ENCODE measurements around the gene GAMT. TPM values are rescaled to one million over a fixed set of nuclear protein-coding genes. Genes with fewer than 3 reads are reported as not detected.

Gene GAMT
- total and polyA plus RNA-seq, 2 donors (not counting 1 experiment from before 2014, with no cell fraction given): 20.0 to 44.1 TPM

DNA sequence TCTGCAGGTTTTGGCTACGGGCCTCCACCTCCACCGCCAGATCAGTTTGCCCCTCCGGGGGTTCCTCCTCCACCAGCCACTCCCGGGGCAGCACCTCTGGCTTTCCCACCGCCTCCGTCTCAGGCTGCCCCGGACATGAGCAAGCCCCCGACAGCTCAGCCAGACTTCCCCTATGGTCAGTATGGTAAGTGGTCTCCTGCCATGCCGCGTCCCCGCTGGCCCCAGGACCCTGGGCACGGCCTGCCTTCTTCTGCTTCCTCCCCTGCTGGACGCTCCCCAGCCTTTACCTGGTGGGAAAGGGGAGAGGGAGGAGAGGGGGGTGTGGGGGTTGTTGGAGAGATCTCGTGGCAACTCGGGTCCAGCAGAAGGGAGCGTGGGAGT lies 31.2 kb upstream of the GAMT start:
- Histone ChIP-seq H4K20me1 (ENCODE audit: control insufficient read depth, extremely low read depth, insufficient read depth, low read length) (no peaks in the 10 kb centered on the region), H3K4me1 (ENCODE audit: control insufficient read depth, extremely low read depth, insufficient read depth, low read length) (no peaks in the 10 kb centered on the region), H3K4me2 (ENCODE audit: extremely low read depth, insufficient read depth, low read length) (no peak overlapping the region), H3K9me3 (ENCODE audit: control insufficient read depth, insufficient read depth, low read depth, low read length) (no peaks in the 10 kb centered on the region), H2AFZ (ENCODE audit: low read length) (no peak overlapping the region), H3K9ac (ENCODE audit: insufficient read depth, low read length) (no peak overlapping the region), H3K4me3 (replicated peaks in 1 of 4; ENCODE audit: control extremely low read depth in 1 of 4, insufficient read depth in 1 of 4, low read depth in 3 of 4, low read length in 4 of 4) (no peak overlapping the region), H3K36me3 (ENCODE audit: control insufficient read depth, insufficient read depth, low read length) (peaks cover 37% of the 10 kb centered on the region), H3K79me2 (ENCODE audit: control insufficient read depth, insufficient read depth, low read length) (peaks cover 1% of the 10 kb centered on the region), H3K27me3 (ENCODE audit: control insufficient read depth, insufficient read depth, low read length) (no peaks in the 10 kb centered on the region), H3K27ac (ENCODE audit: insufficient read depth, low read length) (no peak overlapping the region)
- no peak for TF ChIP-seq EZH2 (IDR thresholded peaks at IDR 0.05; ENCODE audit: low read length, missing control alignments)
- TF ChIP-seq, protein P1, sequence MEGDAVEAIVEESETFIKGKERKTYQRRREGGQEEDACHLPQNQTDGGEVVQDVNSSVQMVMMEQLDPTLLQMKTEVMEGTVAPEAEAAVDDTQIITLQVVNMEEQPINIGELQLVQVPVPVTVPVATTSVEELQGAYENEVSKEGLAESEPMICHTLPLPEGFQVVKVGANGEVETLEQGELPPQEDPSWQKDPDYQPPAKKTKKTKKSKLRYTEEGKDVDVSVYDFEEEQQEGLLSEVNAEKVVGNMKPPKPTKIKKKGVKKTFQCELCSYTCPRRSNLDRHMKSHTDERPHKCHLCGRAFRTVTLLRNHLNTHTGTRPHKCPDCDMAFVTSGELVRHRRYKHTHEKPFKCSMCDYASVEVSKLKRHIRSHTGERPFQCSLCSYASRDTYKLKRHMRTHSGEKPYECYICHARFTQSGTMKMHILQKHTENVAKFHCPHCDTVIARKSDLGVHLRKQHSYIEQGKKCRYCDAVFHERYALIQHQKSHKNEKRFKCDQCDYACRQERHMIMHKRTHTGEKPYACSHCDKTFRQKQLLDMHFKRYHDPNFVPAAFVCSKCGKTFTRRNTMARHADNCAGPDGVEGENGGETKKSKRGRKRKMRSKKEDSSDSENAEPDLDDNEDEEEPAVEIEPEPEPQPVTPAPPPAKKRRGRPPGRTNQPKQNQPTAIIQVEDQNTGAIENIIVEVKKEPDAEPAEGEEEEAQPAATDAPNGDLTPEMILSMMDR (conservative IDR thresholded peaks at IDR 0.05 in 1 of 2, IDR thresholded peaks at IDR 0.05 in 1 of 2; ENCODE audit: low read depth in 1 of 2, low read length in 2 of 2): no peak
- no peak for DNase-seq (ENCODE audit: low read depth in 2 of 2)

DNA sequence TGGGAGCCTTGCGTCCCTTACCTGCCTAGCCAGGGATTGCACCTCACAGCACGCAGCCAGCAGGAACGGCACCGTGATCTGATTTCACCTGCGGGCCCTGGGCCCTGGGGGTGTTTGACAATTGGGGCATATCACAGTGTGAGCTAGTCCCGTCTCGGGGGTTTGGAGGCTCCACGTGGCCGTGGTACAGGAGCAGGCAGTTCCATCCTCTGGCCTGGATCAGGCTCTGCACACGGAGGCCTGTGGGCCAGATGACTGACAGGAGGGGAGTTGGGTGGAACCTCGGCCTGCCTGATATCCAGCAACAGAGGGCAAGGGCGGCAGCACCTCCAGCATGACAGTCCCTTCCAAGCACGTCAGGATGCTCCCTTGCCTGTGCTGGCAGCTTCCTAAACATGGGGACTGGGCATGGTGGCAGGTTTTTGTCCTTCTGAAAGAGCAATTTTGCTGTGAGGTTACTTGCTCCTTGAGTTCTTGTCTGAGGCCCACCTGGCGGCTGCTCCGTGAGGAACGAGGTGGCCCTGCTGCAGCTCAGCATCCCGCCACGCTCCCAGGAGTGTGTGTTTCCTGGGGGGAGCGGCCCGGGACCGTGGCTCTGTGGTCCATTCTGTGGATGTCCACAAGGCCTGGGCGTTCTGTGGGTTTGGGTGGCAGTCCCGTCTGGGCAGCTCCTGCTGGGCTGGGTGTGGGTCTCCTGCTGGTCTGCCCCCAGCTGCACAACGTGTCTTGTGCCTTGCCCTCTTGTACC lies 30.6 kb upstream of the GAMT start:
- H3K4me1 ChIP-seq (ENCODE audit: control insufficient read depth, extremely low read depth, insufficient read depth, low read length): no peaks in the 10 kb centered on the region
- H3K79me2 ChIP-seq (ENCODE audit: control insufficient read depth, insufficient read depth, low read length): peaks cover 1% of the 10 kb centered on the region
- H3K27ac ChIP-seq (ENCODE audit: insufficient read depth, low read length): no peak overlapping the region
- no peaks in the 10 kb centered on the region for H3K9me3 ChIP-seq (ENCODE audit: control insufficient read depth, insufficient read depth, low read depth, low read length)
- no peak overlapping the region for H3K4me3 ChIP-seq (replicated peaks in 1 of 4; ENCODE audit: control extremely low read depth in 1 of 4, insufficient read depth in 1 of 4, low read depth in 3 of 4, low read length in 4 of 4)
- H3K36me3 ChIP-seq (ENCODE audit: control insufficient read depth, insufficient read depth, low read length): peaks cover 37% of the 10 kb centered on the region
- H3K27me3 ChIP-seq (ENCODE audit: control insufficient read depth, insufficient read depth, low read length): no peaks in the 10 kb centered on the region
- H4K20me1 ChIP-seq (ENCODE audit: control insufficient read depth, extremely low read depth, insufficient read depth, low read length): no peaks in the 10 kb centered on the region
- TF ChIP-seq EZH2 (IDR thresholded peaks at IDR 0.05; ENCODE audit: low read length, missing control alignments): no peak
- TF ChIP-seq, protein P1 (conservative IDR thresholded peaks at IDR 0.05 in 1 of 2, IDR thresholded peaks at IDR 0.05 in 1 of 2; ENCODE audit: low read depth in 1 of 2, low read length in 2 of 2): no peak
- H3K4me2 ChIP-seq (ENCODE audit: extremely low read depth, insufficient read depth, low read length): no peak overlapping the region
- no peak overlapping the region for H2AFZ ChIP-seq (ENCODE audit: low read length)
- H3K9ac ChIP-seq (ENCODE audit: insufficient read depth, low read length): no peak overlapping the region
- no peak for DNase-seq (ENCODE audit: low read depth in 2 of 2)

DNA sequence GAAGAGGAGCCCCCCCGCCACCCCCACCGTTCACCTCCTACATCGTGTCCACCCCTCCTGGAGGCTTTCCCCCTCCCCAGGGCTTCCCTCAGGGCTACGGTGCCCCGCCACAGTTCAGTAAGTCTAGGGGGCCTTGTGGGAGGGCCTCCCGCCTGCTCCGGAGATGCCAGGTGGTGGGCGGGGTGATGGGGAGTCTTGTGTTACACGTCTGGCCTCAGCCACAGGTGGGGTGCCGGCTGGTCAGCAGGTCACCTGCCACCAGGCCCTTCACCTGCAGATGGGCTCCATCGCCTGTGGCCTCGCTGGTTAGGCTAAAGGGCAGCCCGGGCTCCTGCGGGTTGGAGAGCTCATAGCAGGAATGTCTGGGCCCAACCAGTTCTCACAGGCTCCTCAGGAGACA lies 28.9 kb upstream of the GAMT start:
- Histone ChIP-seq H3K9me3 (ENCODE audit: control insufficient read depth, insufficient read depth, low read depth, low read length) (no peaks in the 10 kb centered on the region), H3K4me3 (replicated peaks in 1 of 4; ENCODE audit: control extremely low read depth in 1 of 4, insufficient read depth in 1 of 4, low read depth in 3 of 4, low read length in 4 of 4) (no peak overlapping the region), H3K79me2 (ENCODE audit: control insufficient read depth, insufficient read depth, low read length) (peaks cover 7% of the 10 kb centered on the region), H3K27ac (ENCODE audit: insufficient read depth, low read length) (no peak overlapping the region), H3K4me2 (ENCODE audit: extremely low read depth, insufficient read depth, low read length) (no peak overlapping the region), H2AFZ (ENCODE audit: low read length) (no peak overlapping the region), H3K4me1 (ENCODE audit: control insufficient read depth, extremely low read depth, insufficient read depth, low read length) (no peaks in the 10 kb centered on the region), H3K36me3 (ENCODE audit: control insufficient read depth, insufficient read depth, low read length) (peaks cover 39% of the 10 kb centered on the region), H3K9ac (ENCODE audit: insufficient read depth, low read length) (no peak overlapping the region), H3K27me3 (ENCODE audit: control insufficient read depth, insufficient read depth, low read length) (no peaks in the 10 kb centered on the region), H4K20me1 (ENCODE audit: control insufficient read depth, extremely low read depth, insufficient read depth, low read length) (no peaks in the 10 kb centered on the region)
- no peak for TF ChIP-seq EZH2 (IDR thresholded peaks at IDR 0.05; ENCODE audit: low read length, missing control alignments)
- TF ChIP-seq, protein P1 (conservative IDR thresholded peaks at IDR 0.05 in 1 of 2, IDR thresholded peaks at IDR 0.05 in 1 of 2; ENCODE audit: low read depth in 1 of 2, low read length in 2 of 2): no peak
- DNase-seq (ENCODE audit: low read depth in 2 of 2): no peak
